ENCODE results near the gene NT5DC1.

Gene NT5DC1

DNA sequence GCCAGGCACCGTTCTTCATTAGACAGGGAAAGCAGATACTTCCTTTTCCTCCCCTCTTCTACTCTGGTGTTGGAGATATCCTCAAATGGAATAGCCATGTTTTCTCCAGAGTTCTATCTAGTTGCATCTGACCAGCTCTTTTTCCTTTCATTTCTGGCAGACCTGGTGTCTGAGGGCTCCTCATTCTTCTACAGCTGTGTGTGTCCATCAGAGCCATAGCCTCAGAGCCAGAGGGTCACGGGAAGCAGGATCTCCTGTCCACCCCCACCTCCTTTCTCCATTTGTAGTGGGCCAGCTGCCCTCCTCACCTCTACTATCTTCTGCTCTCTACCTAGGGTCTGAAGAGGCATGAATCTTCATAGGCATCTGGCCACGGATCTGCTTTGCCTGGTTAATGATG, 96.2 kb downstream of the NT5DC1 start:
- Histone ChIP-seq H3K79me2 (ENCODE audit: insufficient read depth, low read length) (no peaks in the 10 kb centered on the region), H3K36me3 (ENCODE audit: insufficient read depth, low read length) (no peaks in the 10 kb centered on the region), H3K9me3 (ENCODE audit: insufficient read depth, low read length, severe bottlenecking) (no peaks in the 10 kb centered on the region), H3K9ac (ENCODE audit: low read depth, low read length) (no peak overlapping the region), H3K4me3 (ENCODE audit: low read depth in 1 of 2, low read length in 2 of 2) (no peak overlapping the region), H2AFZ (ENCODE audit: low read depth, low read length) (no peak overlapping the region), H3K4me2 (ENCODE audit: insufficient read depth, low read length) (no peak overlapping the region), H3K27me3 (ENCODE audit: insufficient read depth, low read length, poor library complexity) (no peaks in the 10 kb centered on the region), H3K4me1 (ENCODE audit: insufficient read depth, low read length) (no peaks in the 10 kb centered on the region), H4K20me1 (ENCODE audit: insufficient read depth, low read length) (no peaks in the 10 kb centered on the region), H3K27ac (ENCODE audit: low read length) (no peak overlapping the region)
- DNase-seq (no peak), ATAC-seq (ENCODE audit: insufficient read depth, low read depth) (no peak)
- TF ChIP-seq, protein P1, sequence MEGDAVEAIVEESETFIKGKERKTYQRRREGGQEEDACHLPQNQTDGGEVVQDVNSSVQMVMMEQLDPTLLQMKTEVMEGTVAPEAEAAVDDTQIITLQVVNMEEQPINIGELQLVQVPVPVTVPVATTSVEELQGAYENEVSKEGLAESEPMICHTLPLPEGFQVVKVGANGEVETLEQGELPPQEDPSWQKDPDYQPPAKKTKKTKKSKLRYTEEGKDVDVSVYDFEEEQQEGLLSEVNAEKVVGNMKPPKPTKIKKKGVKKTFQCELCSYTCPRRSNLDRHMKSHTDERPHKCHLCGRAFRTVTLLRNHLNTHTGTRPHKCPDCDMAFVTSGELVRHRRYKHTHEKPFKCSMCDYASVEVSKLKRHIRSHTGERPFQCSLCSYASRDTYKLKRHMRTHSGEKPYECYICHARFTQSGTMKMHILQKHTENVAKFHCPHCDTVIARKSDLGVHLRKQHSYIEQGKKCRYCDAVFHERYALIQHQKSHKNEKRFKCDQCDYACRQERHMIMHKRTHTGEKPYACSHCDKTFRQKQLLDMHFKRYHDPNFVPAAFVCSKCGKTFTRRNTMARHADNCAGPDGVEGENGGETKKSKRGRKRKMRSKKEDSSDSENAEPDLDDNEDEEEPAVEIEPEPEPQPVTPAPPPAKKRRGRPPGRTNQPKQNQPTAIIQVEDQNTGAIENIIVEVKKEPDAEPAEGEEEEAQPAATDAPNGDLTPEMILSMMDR (IDR thresholded peaks at IDR 0.05; ENCODE audit: borderline replicate concordance, extremely low read depth, low read length, poor library complexity, severe bottlenecking): no peak
- no peak for TF ChIP-seq EZH2 (IDR thresholded peaks at IDR 0.05; ENCODE audit: borderline replicate concordance, low read depth, low read length, severe bottlenecking)

DNA sequence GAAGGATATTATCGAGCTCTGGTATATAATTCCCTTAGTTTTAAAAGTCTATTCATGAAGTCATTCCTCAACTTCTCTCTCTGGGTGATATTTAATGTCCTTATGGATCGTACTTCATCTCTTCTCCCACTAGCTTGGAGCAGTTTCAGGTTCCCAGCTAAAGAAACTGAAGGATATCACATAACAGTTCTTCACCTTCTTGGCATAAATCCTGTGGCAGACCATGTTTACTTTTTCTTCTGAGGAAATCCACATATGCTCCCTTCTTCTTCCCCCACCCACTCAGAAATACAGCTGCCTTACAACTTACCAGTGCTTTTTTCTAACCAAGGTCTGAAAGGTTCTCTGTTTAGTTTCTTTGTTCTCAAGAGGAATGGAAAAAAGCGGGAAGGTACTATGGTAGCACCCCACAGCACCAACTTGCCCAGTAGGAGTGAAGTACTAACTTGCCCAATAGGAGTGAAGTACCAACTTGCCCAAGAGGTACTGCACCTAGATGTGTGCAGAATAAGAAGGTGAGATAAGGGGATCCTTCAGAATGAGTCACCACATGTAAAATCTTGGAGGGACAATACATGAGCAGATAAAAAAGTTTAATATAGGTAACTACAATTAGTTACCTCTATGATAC, 100.1 kb downstream of the NT5DC1 start:
- H2AFZ ChIP-seq (ENCODE audit: low read depth, low read length): no peak overlapping the region
- H3K9ac ChIP-seq (ENCODE audit: low read depth, low read length): no peak overlapping the region
- no peak overlapping the region for H3K27ac ChIP-seq (ENCODE audit: low read length)
- no peaks in the 10 kb centered on the region for H3K9me3 ChIP-seq (ENCODE audit: insufficient read depth, low read length, severe bottlenecking)
- H3K4me1 ChIP-seq (ENCODE audit: insufficient read depth, low read length): no peaks in the 10 kb centered on the region
- H4K20me1 ChIP-seq (ENCODE audit: insufficient read depth, low read length): no peaks in the 10 kb centered on the region
- no peaks in the 10 kb centered on the region for H3K79me2 ChIP-seq (ENCODE audit: insufficient read depth, low read length)
- TF ChIP-seq, protein P1 (IDR thresholded peaks at IDR 0.05; ENCODE audit: borderline replicate concordance, extremely low read depth, low read length, poor library complexity, severe bottlenecking): no peak
- no peak for TF ChIP-seq EZH2 (IDR thresholded peaks at IDR 0.05; ENCODE audit: borderline replicate concordance, low read depth, low read length, severe bottlenecking)
- H3K36me3 ChIP-seq (ENCODE audit: insufficient read depth, low read length): no peaks in the 10 kb centered on the region
- no peaks in the 10 kb centered on the region for H3K27me3 ChIP-seq (ENCODE audit: insufficient read depth, low read length, poor library complexity)
- no peak overlapping the region for H3K4me3 ChIP-seq (ENCODE audit: low read depth in 1 of 2, low read length in 2 of 2)
- ATAC-seq (ENCODE audit: insufficient read depth, low read depth): no peak
- DNase-seq: no peak
- H3K4me2 ChIP-seq (ENCODE audit: insufficient read depth, low read length): no peak overlapping the region

DNA sequence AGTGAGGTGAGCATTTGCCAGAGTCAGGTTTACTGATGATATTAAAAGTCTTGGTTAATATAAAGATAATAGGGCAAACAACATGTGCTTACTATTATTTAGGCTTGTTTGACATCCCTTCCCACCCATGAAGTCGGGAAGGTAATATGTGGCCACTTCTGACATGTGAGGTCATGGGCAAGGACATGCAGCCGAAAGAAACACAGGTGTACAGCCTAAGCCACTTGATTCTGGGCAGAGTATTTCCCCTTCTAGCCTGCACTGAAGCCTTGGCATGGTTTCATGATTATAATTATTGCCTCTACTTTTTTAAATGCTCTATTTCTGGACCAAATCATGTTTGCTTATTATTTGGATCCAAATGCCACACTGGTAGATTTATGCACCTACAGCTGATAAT, 100.9 kb downstream of the NT5DC1 start:
- ATAC-seq (ENCODE audit: insufficient read depth, low read depth) (no peak), DNase-seq (no peak)
- Histone ChIP-seq H3K4me3 (ENCODE audit: low read depth in 1 of 2, low read length in 2 of 2) (no peak overlapping the region), H3K27me3 (ENCODE audit: insufficient read depth, low read length, poor library complexity) (no peaks in the 10 kb centered on the region), H3K4me1 (ENCODE audit: insufficient read depth, low read length) (no peaks in the 10 kb centered on the region), H3K4me2 (ENCODE audit: insufficient read depth, low read length) (no peak overlapping the region), H3K79me2 (ENCODE audit: insufficient read depth, low read length) (no peaks in the 10 kb centered on the region), H4K20me1 (ENCODE audit: insufficient read depth, low read length) (no peaks in the 10 kb centered on the region), H3K27ac (ENCODE audit: low read length) (no peak overlapping the region), H3K9ac (ENCODE audit: low read depth, low read length) (no peak overlapping the region), H3K9me3 (ENCODE audit: insufficient read depth, low read length, severe bottlenecking) (no peaks in the 10 kb centered on the region), H2AFZ (ENCODE audit: low read depth, low read length) (no peak overlapping the region), H3K36me3 (ENCODE audit: insufficient read depth, low read length) (no peaks in the 10 kb centered on the region)
- no peak for TF ChIP-seq EZH2 (IDR thresholded peaks at IDR 0.05; ENCODE audit: borderline replicate concordance, low read depth, low read length, severe bottlenecking)
- TF ChIP-seq, protein P1 (IDR thresholded peaks at IDR 0.05; ENCODE audit: borderline replicate concordance, extremely low read depth, low read length, poor library complexity, severe bottlenecking): no peak
